H9 (cell line): ENCODE measurements around the gene SLC16A6. TPM values are rescaled to one million over a fixed set of nuclear protein-coding genes. Genes with fewer than 3 reads are reported as not detected.
A peak's percentile ranks its signal among the peaks of the same experiment; 100 is the strongest.

Experiments used
- DNase-seq: peaks from one replicate; pipeline ENCODE4 v3.0.0-alpha.2; 2017
- H2AFZ ChIP-seq: one replicate; pipeline ENCODE4 v1.6.1; 2013; ENCODE audit warnings: mild to moderate bottlenecking, low read length, control low read depth, moderate library complexity
- H2AK5ac ChIP-seq: 2 replicates; pipeline ENCODE4 v1.6.1; 2013; ENCODE audit warnings: low read length, control low read depth, mixed read lengths; ENCODE audit not compliant: insufficient read length
- H2BK120ac ChIP-seq: one replicate; pipeline ENCODE4 v1.6.1; 2013; ENCODE audit warnings: low read depth, mild to moderate bottlenecking, low read length, control low read depth, inconsistent platforms; ENCODE audit not compliant: poor library complexity, severe bottlenecking
- H2BK12ac ChIP-seq: 2 replicates; pipeline ENCODE4 v1.6.1; 2013; ENCODE audit warnings: low read length, control low read depth, mixed read lengths, low read depth; ENCODE audit not compliant: insufficient read length
- H2BK15ac ChIP-seq: 2 replicates; pipeline ENCODE4 v1.6.1; 2013; ENCODE audit warnings: low read depth, low read length, control low read depth
- H2BK20ac ChIP-seq: one replicate; pipeline ENCODE4 v1.6.1; 2013; ENCODE audit warnings: low read depth, mild to moderate bottlenecking, low read length, control low read depth, inconsistent platforms; ENCODE audit not compliant: poor library complexity, severe bottlenecking
- H2BK5ac ChIP-seq: 2 replicates; pipeline ENCODE4 v1.6.1; 2013; ENCODE audit warnings: low read length, control low read depth, mixed read lengths; ENCODE audit not compliant: insufficient read length
- H3K14ac ChIP-seq: 2 replicates; pipeline ENCODE4 v1.6.1; 2013; ENCODE audit warnings: low read length, control low read depth; ENCODE audit not compliant: insufficient read depth
- H3K18ac ChIP-seq: 2 replicates; pipeline ENCODE4 v1.6.1; 2013; ENCODE audit warnings: low read depth, mild to moderate bottlenecking, mixed read lengths, low read length, control low read depth; ENCODE audit not compliant: insufficient read length
- H3K23ac ChIP-seq: 2 replicates; pipeline ENCODE4 v1.6.1; 2013; ENCODE audit warnings: low read length, control low read depth, mixed read lengths, low read depth; ENCODE audit not compliant: insufficient read length
- H3K23me2 ChIP-seq: 2 replicates; pipeline ENCODE4 v1.6.1; 2013; ENCODE audit warnings: low read depth, mild to moderate bottlenecking, mixed read lengths, low read length, control low read depth; ENCODE audit not compliant: insufficient read length, poor library complexity, severe bottlenecking
- H3K27ac ChIP-seq: 2 replicates; pipeline ENCODE4 v1.5.1; 2013; ENCODE audit warnings: low read length, control low read depth, mixed read lengths, low read depth; ENCODE audit not compliant: insufficient read length
- H3K27me3 ChIP-seq: 2 replicates; pipeline ENCODE4 v1.6.1; 2013; ENCODE audit warnings: low read length, control low read depth, inconsistent platforms; ENCODE audit not compliant: insufficient read depth
- H3K4ac ChIP-seq: 2 replicates; pipeline ENCODE4 v1.6.1; 2013; ENCODE audit warnings: low read depth, mild to moderate bottlenecking, control low read depth, inconsistent platforms, low read length, moderate library complexity
- H3K4me1 ChIP-seq: 2 replicates; pipeline ENCODE4 v1.6.1; 2013; ENCODE audit warnings: low read length, control low read depth, inconsistent platforms; ENCODE audit not compliant: insufficient read depth
- H3K4me2 ChIP-seq: 2 replicates; pipeline ENCODE4 v1.6.1; 2013; ENCODE audit warnings: low read length, control low read depth, mixed read lengths; ENCODE audit not compliant: insufficient read length, insufficient read depth
- H3K56ac ChIP-seq: 2 replicates; pipeline ENCODE4 v1.6.1; 2013; ENCODE audit warnings: low read depth, mild to moderate bottlenecking, mixed read lengths, low read length, control low read depth; ENCODE audit not compliant: insufficient read length
- H3K79me1 ChIP-seq: 2 replicates; pipeline ENCODE4 v1.6.1; 2013; ENCODE audit warnings: low read depth, mild to moderate bottlenecking, moderate library complexity, low read length, control low read depth, inconsistent platforms; ENCODE audit not compliant: insufficient read depth, poor library complexity, severe bottlenecking
- H3K79me2 ChIP-seq: 2 replicates; pipeline ENCODE4 v1.6.1; 2013; ENCODE audit warnings: low read length, control low read depth, inconsistent platforms; ENCODE audit not compliant: insufficient read depth
- H3K9ac ChIP-seq: 2 replicates; pipeline ENCODE4 v1.6.1; 2013; ENCODE audit warnings: low read length, control low read depth, mixed read lengths; ENCODE audit not compliant: insufficient read length; ENCODE audit errors: extremely low read depth
- H3K9me3 ChIP-seq: one replicate; pipeline ENCODE4 v1.6.1; 2013; ENCODE audit warnings: low read depth, low read length, inconsistent platforms; ENCODE audit not compliant: control insufficient read depth
- H3T11ph ChIP-seq: one replicate; pipeline ENCODE4 v1.6.1; 2013; ENCODE audit warnings: mild to moderate bottlenecking, low read length, control low read depth, inconsistent platforms
- H4K20me1 ChIP-seq: one replicate; pipeline ENCODE4 v1.6.1; 2013; ENCODE audit not compliant: control insufficient read depth, insufficient read length, insufficient read depth
- H4K5ac ChIP-seq: 2 replicates; pipeline ENCODE4 v1.6.1; 2013; ENCODE audit warnings: low read depth, mild to moderate bottlenecking, mixed read lengths, low read length, control low read depth; ENCODE audit not compliant: insufficient read length
- H4K8ac ChIP-seq: replicated peaks from 2 replicates; pipeline ENCODE4 v1.6.1; 2013; ENCODE audit warnings: low read length, control low read depth, mixed read lengths, low read depth; ENCODE audit not compliant: insufficient read length
- H4K91ac ChIP-seq: 2 replicates; pipeline ENCODE4 v1.6.1; 2013; ENCODE audit warnings: low read depth, mild to moderate bottlenecking, moderate library complexity, mixed read lengths, low read length, control low read depth; ENCODE audit not compliant: insufficient read length
- H3K27ac Mint-ChIP-seq, 3 experiments: 2 replicates in 2 of 3; 3 replicates in 1 of 3; pipeline ENCODE4 v1.8.0; 2020 to 2021; ENCODE audit warnings: mixed read lengths in 3 of 3, mild to moderate bottlenecking in 1 of 3, moderate library complexity in 1 of 3
- H3K27me3 Mint-ChIP-seq: 2 replicates; pipeline ENCODE4 v1.8.0; 2021; ENCODE audit warnings: low read depth, mild to moderate bottlenecking, moderate library complexity, mixed read lengths
- H3K36me3 Mint-ChIP-seq, 3 experiments: 2 replicates in 2 of 3; 3 replicates in 1 of 3; pipeline ENCODE4 v1.8.0; 2020 to 2021; ENCODE audit warnings: low read depth in 3 of 3, mixed read lengths in 3 of 3; ENCODE audit not compliant: insufficient read depth in 1 of 3
- H3K4me1 Mint-ChIP-seq, 2 experiments: 2 replicates each; pipeline ENCODE4 v1.8.0; 2020; ENCODE audit warnings: mixed read lengths in 2 of 2
- H3K4me3 Mint-ChIP-seq, 2 experiments: 2 replicates in 1 of 2; 3 replicates in 1 of 2; pipeline ENCODE4 v1.8.0; 2020 to 2021; ENCODE audit warnings: mild to moderate bottlenecking in 2 of 2, mixed read lengths in 2 of 2, moderate library complexity in 1 of 2
- H3K9me3 Mint-ChIP-seq, 2 experiments: 2 replicates in 1 of 2; 3 replicates in 1 of 2; pipeline ENCODE4 v1.8.0; 2020; ENCODE audit warnings: mild to moderate bottlenecking in 2 of 2, mixed read lengths in 2 of 2, moderate library complexity in 1 of 2
- WGBS: extraction: QIAGEN DNeasy Blood & Tissue Kit; methylation state at CpG from one replicate; pipeline ENCODE4 v1.1.7; 2013; ENCODE audit warnings: missing lambda C conversion rate, low lambda C conversion rate, mixed read lengths; ENCODE audit not compliant: insufficient read length; ENCODE audit errors: extremely low coverage; 5-methylcytosine and 5-hydroxymethylcytosine counted together
- total RNA-seq: library from RNA; stranded (reverse); gene quantifications from 2 replicates; pipeline ENCODE4 v1.2.1, GENCODE V29; 2021
- TF ChIP-seq, protein P1 (sequence below): fragments of 200-600 bp; sonication (generic); conservative IDR thresholded peaks from 3 replicates; pipeline ENCODE4 v1.8.0; 2021; ENCODE audit warnings: antibody characterized with exemption, mild to moderate bottlenecking

The SLC16A6 gene
- total RNA-seq, 1 experiment from 2014 or later = 0.33 TPM

DNA sequence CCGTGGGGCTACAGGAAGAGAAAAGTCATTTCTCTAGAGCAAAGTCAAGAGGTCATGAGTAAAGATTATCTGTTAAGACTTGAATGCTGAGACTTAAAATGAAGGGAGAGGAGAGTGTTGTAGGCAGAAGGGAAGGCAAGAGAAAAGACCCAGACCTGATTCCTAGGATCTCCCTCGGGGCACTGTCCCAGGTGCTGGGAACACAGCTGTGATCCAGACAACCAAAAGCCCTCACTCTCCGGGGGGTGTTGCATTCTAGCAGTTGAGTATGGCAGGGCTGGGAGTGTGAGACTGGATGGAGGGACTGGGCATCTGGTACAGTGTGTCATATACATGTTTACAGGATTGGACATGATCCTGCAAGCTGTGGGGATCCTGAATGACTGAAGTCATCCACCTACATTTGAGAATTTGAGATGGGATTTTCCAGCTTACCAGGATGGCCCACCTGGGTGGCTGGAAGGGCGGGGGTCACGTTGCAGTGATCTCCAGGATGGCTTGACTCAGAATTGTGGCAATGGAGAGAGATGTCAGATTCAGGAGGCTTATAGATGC, 29.5 kb upstream of the SLC16A6 start:
- Histone ChIP-seq H4K8ac (no peak overlapping the region), H2BK15ac (no peak overlapping the region), H3K4ac (no peak overlapping the region), H2BK5ac (no peak overlapping the region), H3K23me2 (no peaks in the 10 kb centered on the region), H3K14ac (no peak overlapping the region), H4K20me1 (no peaks in the 10 kb centered on the region), H3K4me1 (no peaks in the 10 kb centered on the region), H3K23ac (no peak overlapping the region), H3K56ac (no peak overlapping the region), H3K9ac (no peak overlapping the region), H3K27me3 (no peaks in the 10 kb centered on the region), H3K9me3 (no peaks in the 10 kb centered on the region), H3K79me2 (no peaks in the 10 kb centered on the region), H4K5ac (no peak overlapping the region), H2BK20ac (no peak overlapping the region), H3K18ac (no peak overlapping the region), H3K27ac (no peak overlapping the region), H2AK5ac (no peak overlapping the region), H2BK12ac (no peak overlapping the region), H4K91ac (no peak overlapping the region), H2AFZ (no peak overlapping the region), H3K4me2 (no peak overlapping the region), H3K79me1 (no peaks in the 10 kb centered on the region), H3T11ph (no peak overlapping the region), H2BK120ac (no peak overlapping the region)
- Mint-ChIP-seq H3K4me1 (peaks cover 22 to 33% of the 10 kb centered on the region in 2 experiments), H3K36me3 (peaks cover 0 to 5% (median 0%) of the 10 kb centered on the region in 3 experiments; a peak in 2 of 7 replicates), H3K4me3 (no peak overlapping the region), H3K27me3 (no peaks in the 10 kb centered on the region), H3K9me3 (peaks cover 0 to under 1% of the 10 kb centered on the region in 2 experiments; a peak in 2 of 5 replicates), H3K27ac (peak overlapping the region in 2 of 3 experiments; percentile 30 to 34; a peak in 1 of 7 replicates)
- DNase-seq = peak; percentile 51
- TF ChIP-seq, protein P1, sequence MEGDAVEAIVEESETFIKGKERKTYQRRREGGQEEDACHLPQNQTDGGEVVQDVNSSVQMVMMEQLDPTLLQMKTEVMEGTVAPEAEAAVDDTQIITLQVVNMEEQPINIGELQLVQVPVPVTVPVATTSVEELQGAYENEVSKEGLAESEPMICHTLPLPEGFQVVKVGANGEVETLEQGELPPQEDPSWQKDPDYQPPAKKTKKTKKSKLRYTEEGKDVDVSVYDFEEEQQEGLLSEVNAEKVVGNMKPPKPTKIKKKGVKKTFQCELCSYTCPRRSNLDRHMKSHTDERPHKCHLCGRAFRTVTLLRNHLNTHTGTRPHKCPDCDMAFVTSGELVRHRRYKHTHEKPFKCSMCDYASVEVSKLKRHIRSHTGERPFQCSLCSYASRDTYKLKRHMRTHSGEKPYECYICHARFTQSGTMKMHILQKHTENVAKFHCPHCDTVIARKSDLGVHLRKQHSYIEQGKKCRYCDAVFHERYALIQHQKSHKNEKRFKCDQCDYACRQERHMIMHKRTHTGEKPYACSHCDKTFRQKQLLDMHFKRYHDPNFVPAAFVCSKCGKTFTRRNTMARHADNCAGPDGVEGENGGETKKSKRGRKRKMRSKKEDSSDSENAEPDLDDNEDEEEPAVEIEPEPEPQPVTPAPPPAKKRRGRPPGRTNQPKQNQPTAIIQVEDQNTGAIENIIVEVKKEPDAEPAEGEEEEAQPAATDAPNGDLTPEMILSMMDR = no peak
- WGBS = no CpG with 5 or more reads among the region's 5 CpGs
